ENCODE data around the gene DUOXA1.
"Not testable (repeated sequence)": the region's sequence is repeated elsewhere in the genome, so short reads cannot be mapped to it uniquely, and the experiment has no call there.

DNA sequence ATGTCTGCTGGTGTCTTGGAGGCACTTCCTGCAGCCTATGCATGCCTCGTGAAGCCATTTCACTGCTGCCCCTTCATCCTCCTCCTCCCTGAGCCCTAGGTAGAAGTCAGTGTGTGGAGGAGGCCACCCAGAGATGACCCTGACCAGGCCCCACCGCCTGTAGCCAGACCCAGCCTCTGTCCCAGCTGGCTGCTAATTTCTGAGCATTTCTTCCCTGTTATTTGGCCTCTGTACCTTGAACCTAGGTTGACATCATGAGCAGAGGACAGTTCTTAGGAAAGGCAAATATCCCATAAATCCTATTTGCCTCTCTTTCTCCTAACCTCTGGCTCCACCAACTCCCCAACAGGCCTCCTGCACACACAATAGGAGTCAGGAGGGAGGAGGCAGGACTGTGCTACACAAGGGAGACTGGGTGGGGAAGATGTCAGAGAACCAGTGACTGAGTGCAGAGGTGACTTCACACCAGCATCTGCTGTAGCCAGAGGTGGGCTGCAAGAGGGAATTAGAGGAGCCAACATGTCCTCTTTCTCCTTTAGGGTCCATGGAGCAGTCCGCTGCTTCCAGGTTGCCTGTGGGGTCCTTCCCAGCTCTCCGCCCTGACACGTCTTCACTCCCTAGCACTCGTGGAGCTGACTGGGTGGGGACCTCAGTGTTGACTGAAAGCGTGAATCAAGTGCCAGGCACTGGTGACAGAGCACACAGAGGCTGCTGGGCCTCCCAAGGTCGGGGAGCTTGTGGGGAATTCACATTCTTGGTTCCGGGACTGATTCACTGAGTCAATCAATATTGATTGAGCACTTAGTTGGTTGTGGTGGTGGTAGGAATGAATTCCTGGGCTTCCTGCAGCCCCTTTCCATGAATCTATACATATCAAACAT is 54.0 kb downstream of the DUOXA1 start:
- TF ChIP-seq, protein P1, sequence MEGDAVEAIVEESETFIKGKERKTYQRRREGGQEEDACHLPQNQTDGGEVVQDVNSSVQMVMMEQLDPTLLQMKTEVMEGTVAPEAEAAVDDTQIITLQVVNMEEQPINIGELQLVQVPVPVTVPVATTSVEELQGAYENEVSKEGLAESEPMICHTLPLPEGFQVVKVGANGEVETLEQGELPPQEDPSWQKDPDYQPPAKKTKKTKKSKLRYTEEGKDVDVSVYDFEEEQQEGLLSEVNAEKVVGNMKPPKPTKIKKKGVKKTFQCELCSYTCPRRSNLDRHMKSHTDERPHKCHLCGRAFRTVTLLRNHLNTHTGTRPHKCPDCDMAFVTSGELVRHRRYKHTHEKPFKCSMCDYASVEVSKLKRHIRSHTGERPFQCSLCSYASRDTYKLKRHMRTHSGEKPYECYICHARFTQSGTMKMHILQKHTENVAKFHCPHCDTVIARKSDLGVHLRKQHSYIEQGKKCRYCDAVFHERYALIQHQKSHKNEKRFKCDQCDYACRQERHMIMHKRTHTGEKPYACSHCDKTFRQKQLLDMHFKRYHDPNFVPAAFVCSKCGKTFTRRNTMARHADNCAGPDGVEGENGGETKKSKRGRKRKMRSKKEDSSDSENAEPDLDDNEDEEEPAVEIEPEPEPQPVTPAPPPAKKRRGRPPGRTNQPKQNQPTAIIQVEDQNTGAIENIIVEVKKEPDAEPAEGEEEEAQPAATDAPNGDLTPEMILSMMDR (optimal IDR thresholded peaks at IDR 0.05 in 1 of 3, IDR thresholded peaks at IDR 0.05 in 1 of 3, conservative IDR thresholded peaks at IDR 0.05 in 1 of 3; ENCODE audit: extremely low read depth in 1 of 3, insufficient read depth in 2 of 3, low read length in 3 of 3) = not testable (repeated sequence)
- not testable (repeated sequence) for TF ChIP-seq EZH2 (IDR thresholded peaks at IDR 0.05; ENCODE audit: low read length)

All from keratinocyte (primary cell).